Stimulated activated CD4-positive, alpha-beta T cell treated with anti-CD3 and anti-CD28 coated beads, Interleukin-12 subunit alpha, Interleukin-12 subunit beta, amount 100 ng/mL, for 4 hours (primary cell): ENCODE data around the gene GCN1.
"Not testable (repeated sequence)": the region's sequence is repeated elsewhere in the genome, so short reads cannot be mapped to it uniquely, and the experiment has no call there.

Experiments used
- DNase-seq: peaks from one replicate; pipeline ENCODE4 v3.0.0-alpha.2; 2020

GCN1 gene

GRCh38 chr12:120194534-120195395 is at the start of gene GCN1:
Gene GCN1 (minus strand): TSS chr12:120194715. CDS start chr12:120194697, 18 bp downstream.
- DNase-seq, result peak; percentile 89

GRCh38 chr12:120242971-120243699 is 48.6 kb upstream of the GCN1 start:
- no peak for DNase-seq

GRCh38 chr12:120242275-120242799 is 47.8 kb upstream of the GCN1 start:
- DNase-seq, result no peak

GRCh38 chr12:120241561-120242274 is 47.2 kb upstream of the GCN1 start:
- no peak for DNase-seq

- DNase-seq, result no peak
These were observed 45.9 kb upstream of the GCN1 start for GRCh38 chr12:120240495-120240833.

- DNase-seq, result no peak
These were observed 45.4 kb upstream of the GCN1 start for GRCh38 chr12:120239776-120240494.

- DNase-seq, result no peak
These were observed 44.4 kb upstream of the GCN1 start for GRCh38 chr12:120238839-120239445.

- no peak for DNase-seq
These were observed 43.7 kb upstream of the GCN1 start for GRCh38 chr12:120238217-120238616.

- DNase-seq, result no peak
These were observed 43.1 kb upstream of the GCN1 start for GRCh38 chr12:120237360-120238171.

GRCh38 chr12:120236809-120237208 is 42.3 kb upstream of the GCN1 start:
- DNase-seq, result not testable (repeated sequence)

- no peak for DNase-seq
These were observed 41.1 kb upstream of the GCN1 start for GRCh38 chr12:120235369-120236323.

- DNase-seq, result no peak
These were observed 40.3 kb upstream of the GCN1 start for GRCh38 chr12:120234643-120235368.

- peak; percentile 72 for DNase-seq
These were observed 36.9 kb upstream of the GCN1 start for GRCh38 chr12:120231316-120232011.

GRCh38 chr12:120230974-120231315 is 36.4 kb upstream of the GCN1 start:
- no peak for DNase-seq

GRCh38 chr12:120230326-120230973 is 35.9 kb upstream of the GCN1 start:
- no peak for DNase-seq

GRCh38 chr12:120229487-120230325 is 35.2 kb upstream of the GCN1 start:
- no peak for DNase-seq

- no peak for DNase-seq
These were observed 34.6 kb upstream of the GCN1 start for GRCh38 chr12:120229071-120229486.
